Measurements from ENCODE around the gene TMEM150B. TPM values are rescaled to one million over a fixed set of nuclear protein-coding genes. Genes with fewer than 3 reads are reported as not detected.

TMEM150B gene
- total and polyA plus RNA-seq, 2 experiments from 2014 or later: 0.29 TPM; not detected in 1

DNA sequence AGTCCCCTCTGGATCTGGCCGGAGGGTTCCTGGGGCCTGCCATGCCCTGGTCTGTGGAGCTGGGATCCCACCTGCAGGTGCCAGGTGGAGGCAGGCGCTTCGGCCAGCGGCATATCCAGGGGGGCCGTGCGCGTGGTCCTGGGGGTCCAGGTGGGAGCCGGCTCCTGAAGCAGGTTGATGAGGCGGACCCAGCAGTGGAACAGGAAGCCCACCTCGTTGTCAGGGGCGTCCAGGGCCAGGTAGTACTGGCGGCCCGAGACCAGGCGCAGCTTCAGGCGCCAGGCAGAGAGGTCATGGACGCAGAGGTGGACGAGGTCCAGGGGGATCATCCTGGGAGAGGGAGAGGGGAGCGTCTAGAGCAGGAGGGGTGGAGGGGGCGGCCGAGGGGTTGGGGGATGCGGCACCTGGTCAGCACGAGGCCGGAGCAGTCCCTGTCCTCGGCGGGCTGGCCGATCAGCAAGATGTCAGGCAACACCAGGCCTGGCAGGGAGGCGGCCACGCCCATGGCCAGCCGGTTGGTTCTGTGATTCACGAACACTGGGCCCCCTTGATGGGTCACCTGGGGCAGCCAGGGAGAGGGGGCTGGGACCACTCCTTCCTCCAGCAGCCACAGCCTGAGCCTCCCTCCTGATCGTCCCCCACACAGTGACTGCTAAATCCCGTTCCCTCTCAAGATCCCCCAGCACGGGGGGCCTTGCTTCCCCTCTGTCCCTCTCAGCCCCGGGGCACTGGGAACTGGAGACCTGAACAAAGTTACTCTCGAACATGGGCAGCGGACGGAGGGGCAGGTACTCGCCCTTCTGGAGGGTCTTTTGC is 37.2 kb upstream of the TMEM150B start (continued):
- TF ChIP-seq ZNF462 (CRISPR knock-in tag; IDR thresholded peaks at IDR 0.05) (no peak), POLR2AphosphoS5 (IDR thresholded peaks at IDR 0.05; ENCODE audit: low read depth) (no peak), STAT1 (IDR thresholded peaks at IDR 0.05; ENCODE audit: unreplicated experiment) (no peak), EZH2 (IDR thresholded peaks at IDR 0.05; ENCODE audit: low read depth, unreplicated experiment) (no peak), EZH2phosphoT487 (IDR thresholded peaks at IDR 0.05; ENCODE audit: unreplicated experiment) (no peak)

- H3K9me3 Mint-ChIP-seq: no peaks in the 10 kb centered on the region
- no peak overlapping the region for H3K27ac Mint-ChIP-seq
- H3K27me3 Mint-ChIP-seq (ENCODE audit: insufficient read depth, low read depth, poor library complexity): peaks cover 32% of the 10 kb centered on the region
- Histone ChIP-seq H4K20me1 (replicated peaks; ENCODE audit: insufficient read depth) (no peaks in the 10 kb centered on the region), H3K4me2 (no peak overlapping the region), H3F3A (replicated peaks; ENCODE audit: low read depth) (peaks cover under 1% of the 10 kb centered on the region; the same call in 1 of the 2 replicates), H3K4me3 (no peak overlapping the region), H3K79me2 (replicated peaks; ENCODE audit: insufficient read depth) (no peaks in the 10 kb centered on the region), H2AFZ (no peak overlapping the region), H3K27me3 (ENCODE audit: insufficient read depth) (peaks cover 24% of the 10 kb centered on the region), H3K27ac (ENCODE audit: low read depth) (no peak overlapping the region), H3K4me1 (ENCODE audit: insufficient read depth) (no peaks in the 10 kb centered on the region), H3K9me2 (ENCODE audit: insufficient read depth) (no peaks in the 10 kb centered on the region), H3K36me3 (ENCODE audit: insufficient read depth) (no peaks in the 10 kb centered on the region)
- peaks cover 9% of the 10 kb centered on the region; the same call in 2 of the 3 replicates for H3K4me1 Mint-ChIP-seq
- DNase-seq (ENCODE audit: low spot score) (no peak), ATAC-seq (no peak)
- H3K36me3 Mint-ChIP-seq (ENCODE audit: low read depth): no peaks in the 10 kb centered on the region
- H3K4me3 Mint-ChIP-seq: no peak overlapping the region
- TF ChIP-seq ZNF462 (CRISPR knock-in tag; IDR thresholded peaks at IDR 0.05) (no peak), CTCF (conservative IDR thresholded peaks at IDR 0.05; ENCODE audit: low read depth in 2 of 2) (no peak)
These were observed 35.8 kb upstream of the TMEM150B start for GRCh38 chr19:55360902-55361301.

Data from GM23338 (cell line).